Endodermal cell (in vitro differentiated cells): ENCODE measurements around the gene KLHDC7B. TPM values are rescaled to one million over a fixed set of nuclear protein-coding genes. Genes with fewer than 3 reads are reported as not detected.

Experiments
- DNase-seq: peaks from one replicate; pipeline ENCODE4 v3.0.0-alpha.2; 2017
- H3K27ac ChIP-seq: 2 replicates; pipeline ENCODE4 v1.5.1; 2013; ENCODE audit warnings: mild to moderate bottlenecking, low read depth, low read length, moderate library complexity
- H3K27me3 ChIP-seq: 2 replicates; pipeline ENCODE4 v1.6.1; 2013; ENCODE audit warnings: mild to moderate bottlenecking, low read length, moderate library complexity; ENCODE audit not compliant: insufficient read depth, control insufficient read depth, poor library complexity, severe bottlenecking
- H3K36me3 ChIP-seq: 2 replicates; pipeline ENCODE4 v1.7.0; 2013; ENCODE audit warnings: mild to moderate bottlenecking, low read length, moderate library complexity; ENCODE audit not compliant: control insufficient read depth, insufficient read depth
- H3K4me1 ChIP-seq: one replicate; pipeline ENCODE4 v1.7.0; 2013; ENCODE audit warnings: low read length; ENCODE audit not compliant: control insufficient read depth, insufficient read depth
- H3K4me3 ChIP-seq: 2 replicates; pipeline ENCODE4 v1.5.1; 2013; ENCODE audit warnings: mild to moderate bottlenecking, low read length, moderate library complexity
- H3K9ac ChIP-seq: 2 replicates; pipeline ENCODE4 v1.6.1; 2013; ENCODE audit warnings: mild to moderate bottlenecking, low read length, moderate library complexity; ENCODE audit not compliant: poor library complexity, severe bottlenecking; ENCODE audit errors: extremely low read depth
- H3K9me3 ChIP-seq: 2 replicates; pipeline ENCODE4 v1.6.1; 2013; ENCODE audit warnings: mild to moderate bottlenecking, low read length, moderate library complexity; ENCODE audit not compliant: control insufficient read depth
- H3K27ac Mint-ChIP-seq: 2 replicates; pipeline ENCODE4 v1.8.0; 2020; ENCODE audit warnings: mixed read lengths
- H3K27me3 Mint-ChIP-seq: 2 replicates; pipeline ENCODE4 v1.8.0; 2021; ENCODE audit warnings: mild to moderate bottlenecking, mixed read lengths; ENCODE audit not compliant: insufficient read depth
- H3K36me3 Mint-ChIP-seq: 2 replicates; pipeline ENCODE4 v1.8.0; 2020; ENCODE audit warnings: low read depth, mixed read lengths
- H3K4me1 Mint-ChIP-seq: 2 replicates; pipeline ENCODE4 v1.8.0; 2020; ENCODE audit warnings: mixed read lengths
- H3K4me3 Mint-ChIP-seq: 2 replicates; pipeline ENCODE4 v1.8.0; 2020; ENCODE audit warnings: mild to moderate bottlenecking, moderate library complexity, mixed read lengths
- H3K9me3 Mint-ChIP-seq: 2 replicates; pipeline ENCODE4 v1.8.0; 2020; ENCODE audit warnings: mild to moderate bottlenecking, mixed read lengths
- CTCF ChIP-seq: fragments of 200-600 bp; sonication (generic); conservative IDR thresholded peaks from 2 replicates; pipeline ENCODE4 v1.5.0; 2021; ENCODE audit warnings: antibody characterized with exemption, mild to moderate bottlenecking
- WGBS, 2 experiments: methylation state at CpG; one replicate each; pipeline versions ENCODE4 v1.1.5 to v1.1.7; 2013; ENCODE audit warnings: missing lambda C conversion rate in 2 of 2, mixed read lengths in 1 of 2; ENCODE audit not compliant: insufficient coverage in 1 of 2, insufficient read length in 1 of 2; 5-methylcytosine and 5-hydroxymethylcytosine counted together
- total RNA-seq, 2 donors: library from RNA; stranded (reverse); fragmentation: NEBNext Ultra II Directional in 1 of 2; extraction: Animal tissue kit (Norgen Biotek cat#: 25700) in 1 of 2; gene quantifications; 2 replicates in 1 of 2; 3 replicates in 1 of 2; pipeline ENCODE4 v1.2.1, GENCODE V29; 2021

The KLHDC7B gene
- total RNA-seq, 2 donors from 2014 or later = not detected

GRCh38 chr22:50572965-50573364 lies 27.3 kb downstream of the KLHDC7B start:
- no peak overlapping the region for H3K9ac ChIP-seq
- no peak for DNase-seq
- no peaks in the 10 kb centered on the region for H3K27me3 ChIP-seq
- H3K4me3 ChIP-seq = no peak overlapping the region
- H3K4me3 Mint-ChIP-seq = no peak overlapping the region
- peaks cover 60% of the 10 kb centered on the region for H3K36me3 Mint-ChIP-seq
- H3K27me3 Mint-ChIP-seq = no peaks in the 10 kb centered on the region
- WGBS, 2 experiments = 95 to 100% methylated on average over 1 to 11 of the region's 11 CpGs
- H3K9me3 Mint-ChIP-seq = no peaks in the 10 kb centered on the region
- no peaks in the 10 kb centered on the region for H3K4me1 ChIP-seq
- no peak overlapping the region for H3K27ac ChIP-seq
- H3K36me3 ChIP-seq = peaks cover 81% of the 10 kb centered on the region
- no peaks in the 10 kb centered on the region for H3K4me1 Mint-ChIP-seq
- no peak for TF ChIP-seq CTCF
- H3K9me3 ChIP-seq = no peaks in the 10 kb centered on the region
- H3K27ac Mint-ChIP-seq = no peak overlapping the region

GRCh38 chr22:50573491-50574382 lies 28.0 kb downstream of the KLHDC7B start:
- Histone ChIP-seq H3K4me1 (no peaks in the 10 kb centered on the region), H3K36me3 (peaks cover 76% of the 10 kb centered on the region), H3K9me3 (no peaks in the 10 kb centered on the region), H3K27me3 (no peaks in the 10 kb centered on the region), H3K4me3 (no peak overlapping the region), H3K27ac (no peak overlapping the region), H3K9ac (no peak overlapping the region)
- 87 to 94% methylated on average over 18 to 26 of the region's 26 CpGs for WGBS, 2 experiments
- peak overlapping the region; percentile 70 for H3K27ac Mint-ChIP-seq
- H3K27me3 Mint-ChIP-seq = no peaks in the 10 kb centered on the region
- DNase-seq = no peak
- TF ChIP-seq CTCF = no peak
- H3K36me3 Mint-ChIP-seq = peaks cover 54% of the 10 kb centered on the region
- no peak overlapping the region for H3K4me3 Mint-ChIP-seq
- H3K4me1 Mint-ChIP-seq = no peaks in the 10 kb centered on the region
- H3K9me3 Mint-ChIP-seq = no peaks in the 10 kb centered on the region

- no peaks in the 10 kb centered on the region for H3K4me1 Mint-ChIP-seq
- H3K4me3 ChIP-seq = no peak overlapping the region
- no peaks in the 10 kb centered on the region for H3K9me3 ChIP-seq
- no peaks in the 10 kb centered on the region for H3K4me1 ChIP-seq
- H3K27me3 Mint-ChIP-seq = no peaks in the 10 kb centered on the region
- no peak for DNase-seq
- H3K27me3 ChIP-seq = no peaks in the 10 kb centered on the region
- peaks cover 73% of the 10 kb centered on the region for H3K36me3 ChIP-seq
- 92 to 94% methylated on average over 10 to 11 of the region's 11 CpGs for WGBS, 2 experiments
- no peak overlapping the region for H3K27ac ChIP-seq
- no peak for TF ChIP-seq CTCF
- H3K36me3 Mint-ChIP-seq = peaks cover 48% of the 10 kb centered on the region
- no peak overlapping the region for H3K9ac ChIP-seq
- no peaks in the 10 kb centered on the region for H3K9me3 Mint-ChIP-seq
- H3K27ac Mint-ChIP-seq = peak overlapping the region; percentile 70
- H3K4me3 Mint-ChIP-seq = no peak overlapping the region
These were observed 28.7 kb downstream of the KLHDC7B start for GRCh38 chr22:50574383-50574755.
